ENCODE measurements around the gene TMEM120A. TPM values are rescaled to one million over a fixed set of nuclear protein-coding genes. Genes with fewer than 3 reads are reported as not detected.

TMEM120A gene
- total RNA-seq, 4 donors from 2014 or later = 21.0 to 34.0 (median 22.4) TPM

DNA sequence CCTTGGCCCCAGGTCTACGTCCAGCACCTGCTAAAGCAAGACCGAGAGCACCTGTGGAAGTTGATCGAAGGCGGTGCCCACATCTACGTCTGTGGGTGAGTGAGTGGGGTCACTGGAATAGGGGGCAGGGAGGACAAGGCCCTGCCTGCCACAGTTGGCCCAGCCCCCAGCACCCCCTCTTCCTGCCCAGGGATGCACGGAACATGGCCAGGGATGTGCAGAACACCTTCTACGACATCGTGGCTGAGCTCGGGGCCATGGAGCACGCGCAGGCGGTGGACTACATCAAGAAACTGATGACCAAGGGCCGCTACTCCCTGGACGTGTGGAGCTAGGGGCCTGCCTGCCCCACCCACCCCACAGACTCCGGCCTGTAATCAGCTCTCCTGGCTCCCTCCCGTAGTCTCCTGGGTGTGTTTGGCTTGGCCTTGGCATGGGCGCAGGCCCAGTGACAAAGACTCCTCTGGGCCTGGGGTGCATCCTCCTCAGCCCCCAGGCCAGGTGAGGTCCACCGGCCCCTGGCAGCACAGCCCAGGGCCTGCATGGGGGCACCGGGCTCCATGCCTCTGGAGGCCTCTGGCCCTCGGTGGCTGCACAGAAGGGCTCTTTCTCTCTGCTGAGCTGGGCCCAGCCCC, 8.1 kb downstream of the TMEM120A start:
- TF ChIP-seq POLR2AphosphoS5 (IDR thresholded peaks at IDR 0.05) = no peak
- TF ChIP-seq, protein P1, sequence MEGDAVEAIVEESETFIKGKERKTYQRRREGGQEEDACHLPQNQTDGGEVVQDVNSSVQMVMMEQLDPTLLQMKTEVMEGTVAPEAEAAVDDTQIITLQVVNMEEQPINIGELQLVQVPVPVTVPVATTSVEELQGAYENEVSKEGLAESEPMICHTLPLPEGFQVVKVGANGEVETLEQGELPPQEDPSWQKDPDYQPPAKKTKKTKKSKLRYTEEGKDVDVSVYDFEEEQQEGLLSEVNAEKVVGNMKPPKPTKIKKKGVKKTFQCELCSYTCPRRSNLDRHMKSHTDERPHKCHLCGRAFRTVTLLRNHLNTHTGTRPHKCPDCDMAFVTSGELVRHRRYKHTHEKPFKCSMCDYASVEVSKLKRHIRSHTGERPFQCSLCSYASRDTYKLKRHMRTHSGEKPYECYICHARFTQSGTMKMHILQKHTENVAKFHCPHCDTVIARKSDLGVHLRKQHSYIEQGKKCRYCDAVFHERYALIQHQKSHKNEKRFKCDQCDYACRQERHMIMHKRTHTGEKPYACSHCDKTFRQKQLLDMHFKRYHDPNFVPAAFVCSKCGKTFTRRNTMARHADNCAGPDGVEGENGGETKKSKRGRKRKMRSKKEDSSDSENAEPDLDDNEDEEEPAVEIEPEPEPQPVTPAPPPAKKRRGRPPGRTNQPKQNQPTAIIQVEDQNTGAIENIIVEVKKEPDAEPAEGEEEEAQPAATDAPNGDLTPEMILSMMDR (IDR thresholded peaks at IDR 0.05) = no peak
- TF ChIP-seq POLR2A (IDR thresholded peaks at IDR 0.05) = no peak
- TF ChIP-seq EP300 (IDR thresholded peaks at IDR 0.05) = no peak
- WGBS = 90% methylated on average over 7 of the region's 20 CpGs
- Histone ChIP-seq H3K27me3 (no peaks in the 10 kb centered on the region), H3K4me3 (no peak overlapping the region), H3K27ac (no peak overlapping the region), H3K36me3 (peaks cover 69% of the 10 kb centered on the region), H3K4me1 (peaks cover 17% of the 10 kb centered on the region), H3K9me3 (no peaks in the 10 kb centered on the region)
- DNase-seq (ENCODE audit: low spot score in 2 of 2) = no peak

DNA sequence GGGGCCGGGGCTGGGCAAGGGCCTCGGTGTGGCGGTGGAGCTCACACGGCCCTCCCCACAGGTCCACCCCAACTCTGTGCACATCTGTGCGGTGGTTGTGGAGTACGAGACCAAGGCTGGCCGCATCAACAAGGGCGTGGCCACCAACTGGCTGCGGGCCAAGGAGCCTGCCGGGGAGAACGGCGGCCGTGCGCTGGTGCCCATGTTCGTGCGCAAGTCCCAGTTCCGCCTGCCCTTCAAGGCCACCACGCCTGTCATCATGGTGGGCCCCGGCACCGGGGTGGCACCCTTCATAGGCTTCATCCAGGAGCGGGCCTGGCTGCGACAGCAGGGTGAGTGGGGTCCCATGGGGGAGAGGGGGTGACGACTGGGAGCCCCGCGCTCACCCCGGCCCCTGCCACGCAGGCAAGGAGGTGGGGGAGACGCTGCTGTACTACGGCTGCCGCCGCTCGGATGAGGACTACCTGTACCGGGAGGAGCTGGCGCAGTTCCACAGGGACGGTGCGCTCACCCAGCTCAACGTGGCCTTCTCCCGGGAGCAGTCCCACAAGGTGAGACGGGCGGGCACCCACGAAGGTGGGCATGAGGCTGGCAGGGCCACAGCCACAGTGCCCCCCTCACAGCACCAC, 8.8 kb downstream of the TMEM120A start:
- WGBS = 84% methylated on average over 7 of the region's 41 CpGs
- DNase-seq (ENCODE audit: low spot score in 2 of 2) = peak in 1 of 2 donors; percentile 68
- Histone ChIP-seq H3K27ac (no peak overlapping the region), H3K4me1 (peaks cover 17% of the 10 kb centered on the region), H3K36me3 (peaks cover 75% of the 10 kb centered on the region), H3K9me3 (no peaks in the 10 kb centered on the region), H3K4me3 (no peak overlapping the region), H3K27me3 (no peaks in the 10 kb centered on the region)
- TF ChIP-seq EP300 (IDR thresholded peaks at IDR 0.05) (no peak), POLR2AphosphoS5 (IDR thresholded peaks at IDR 0.05) (no peak), POLR2A (IDR thresholded peaks at IDR 0.05) (no peak)
- TF ChIP-seq, protein P1 (IDR thresholded peaks at IDR 0.05) = no peak

DNA sequence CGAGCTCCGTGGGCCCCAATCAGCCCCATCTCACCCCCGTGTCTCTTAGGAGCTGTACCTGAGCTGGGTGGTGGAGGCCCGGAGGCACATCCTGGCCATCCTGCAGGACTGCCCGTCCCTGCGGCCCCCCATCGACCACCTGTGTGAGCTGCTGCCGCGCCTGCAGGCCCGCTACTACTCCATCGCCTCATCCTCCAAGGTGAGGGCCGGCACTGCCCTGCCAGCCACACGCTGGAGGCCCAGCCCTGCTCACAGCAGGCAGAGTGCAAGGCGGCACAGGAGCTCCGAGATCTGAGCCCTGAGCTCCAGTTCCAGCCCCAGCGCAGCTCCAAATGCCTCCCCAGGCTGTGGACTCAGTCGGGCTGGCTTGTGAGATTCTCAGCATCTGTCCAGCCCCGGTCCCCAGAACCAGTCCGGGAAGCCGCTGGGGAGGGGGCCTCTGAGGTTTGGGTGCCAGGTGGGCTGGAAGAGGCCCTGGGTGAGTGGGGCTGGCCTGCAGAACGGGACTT, 9.3 kb downstream of the TMEM120A start:
- no peaks in the 10 kb centered on the region for H3K27me3 ChIP-seq
- no peak for DNase-seq (ENCODE audit: low spot score in 2 of 2)
- peaks cover 19% of the 10 kb centered on the region for H3K4me1 ChIP-seq
- WGBS = 82% methylated on average over 4 of the region's 21 CpGs
- H3K4me3 ChIP-seq = no peak overlapping the region
- no peak overlapping the region for H3K27ac ChIP-seq
- no peaks in the 10 kb centered on the region for H3K9me3 ChIP-seq
- TF ChIP-seq POLR2AphosphoS5 (IDR thresholded peaks at IDR 0.05) (no peak), POLR2A (IDR thresholded peaks at IDR 0.05) (no peak), EP300 (IDR thresholded peaks at IDR 0.05) (no peak)
- TF ChIP-seq, protein P1 (IDR thresholded peaks at IDR 0.05) = no peak
- H3K36me3 ChIP-seq = peaks cover 81% of the 10 kb centered on the region

DNA sequence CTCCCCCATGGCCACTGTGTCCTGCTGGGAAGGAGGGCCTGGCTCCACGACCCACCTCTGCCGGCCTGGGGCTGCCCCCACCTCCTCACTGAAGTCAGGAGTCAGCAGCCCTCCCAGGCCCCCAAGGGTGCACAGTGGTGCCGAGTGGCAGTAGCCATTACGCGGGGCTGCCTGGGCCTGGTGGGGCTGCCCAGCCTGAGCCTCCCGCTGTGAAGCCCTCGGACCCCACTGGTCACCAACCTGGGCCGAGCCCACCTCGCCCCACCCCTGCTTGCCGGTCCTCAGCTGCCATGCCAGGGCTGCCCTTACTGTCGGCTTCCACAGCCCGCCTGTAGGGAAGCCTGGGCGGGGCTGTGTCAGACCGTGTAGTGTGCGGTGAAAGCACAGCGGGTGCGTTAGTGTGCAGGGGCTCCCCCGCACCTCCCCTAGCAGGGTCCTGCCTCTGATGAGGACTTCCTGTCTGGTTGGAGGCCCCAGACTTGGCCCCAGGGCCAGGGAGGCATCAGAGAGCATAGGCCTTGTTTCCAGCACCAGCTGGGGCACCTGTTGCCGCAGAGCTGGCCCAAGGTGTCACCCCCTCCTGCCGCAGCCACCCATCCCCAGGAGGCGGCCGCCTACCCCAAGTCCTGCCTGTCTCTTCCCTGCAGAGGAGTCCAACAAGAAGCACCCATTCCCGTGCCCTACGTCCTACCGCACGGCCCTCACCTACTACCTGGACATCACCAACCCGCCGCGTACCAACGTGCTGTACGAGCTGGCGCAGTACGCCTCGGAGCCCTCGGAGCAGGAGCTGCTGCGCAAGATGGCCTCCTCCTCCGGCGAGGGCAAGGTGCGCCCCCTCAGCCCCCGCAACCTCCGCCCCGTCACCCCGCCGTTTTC, 10.0 kb downstream of the TMEM120A start:
- WGBS = 89% methylated on average over 36 of the region's 44 CpGs
- H3K27me3 ChIP-seq = no peaks in the 10 kb centered on the region
- DNase-seq (ENCODE audit: low spot score in 2 of 2) = no peak
- peaks cover 19% of the 10 kb centered on the region for H3K4me1 ChIP-seq
- peaks cover 88% of the 10 kb centered on the region for H3K36me3 ChIP-seq
- H3K9me3 ChIP-seq = no peaks in the 10 kb centered on the region
- H3K27ac ChIP-seq = no peak overlapping the region
- H3K4me3 ChIP-seq = no peak overlapping the region
- no peak for TF ChIP-seq EP300 (IDR thresholded peaks at IDR 0.05)
- no peak for TF ChIP-seq POLR2A (IDR thresholded peaks at IDR 0.05)
- no peak for TF ChIP-seq POLR2AphosphoS5 (IDR thresholded peaks at IDR 0.05)
- TF ChIP-seq, protein P1 (IDR thresholded peaks at IDR 0.05) = no peak
